Dermis microvascular lymphatic vessel endothelial cell (primary cell): ENCODE measurements around the gene EYA3. TPM values are rescaled to one million over a fixed set of nuclear protein-coding genes. Genes with fewer than 3 reads are reported as not detected.

Experiments
- DNase-seq, 2 donors: peaks; one replicate each; pipeline versions ENCODE4 v3.0.0 to v3.0.0-alpha.2; 2010; ENCODE audit warnings: low read depth in 2 of 2
- total RNA-seq: library from RNA; depleted of rRNA; stranded (reverse); fragments of >200 nt; gene quantifications from 2 replicates; pipeline ENCODE4 v1.2.1, GENCODE V29; 2014

EYA3 gene
- total RNA-seq, 1 donor from 2014 or later, result 9.1 TPM

DNA sequence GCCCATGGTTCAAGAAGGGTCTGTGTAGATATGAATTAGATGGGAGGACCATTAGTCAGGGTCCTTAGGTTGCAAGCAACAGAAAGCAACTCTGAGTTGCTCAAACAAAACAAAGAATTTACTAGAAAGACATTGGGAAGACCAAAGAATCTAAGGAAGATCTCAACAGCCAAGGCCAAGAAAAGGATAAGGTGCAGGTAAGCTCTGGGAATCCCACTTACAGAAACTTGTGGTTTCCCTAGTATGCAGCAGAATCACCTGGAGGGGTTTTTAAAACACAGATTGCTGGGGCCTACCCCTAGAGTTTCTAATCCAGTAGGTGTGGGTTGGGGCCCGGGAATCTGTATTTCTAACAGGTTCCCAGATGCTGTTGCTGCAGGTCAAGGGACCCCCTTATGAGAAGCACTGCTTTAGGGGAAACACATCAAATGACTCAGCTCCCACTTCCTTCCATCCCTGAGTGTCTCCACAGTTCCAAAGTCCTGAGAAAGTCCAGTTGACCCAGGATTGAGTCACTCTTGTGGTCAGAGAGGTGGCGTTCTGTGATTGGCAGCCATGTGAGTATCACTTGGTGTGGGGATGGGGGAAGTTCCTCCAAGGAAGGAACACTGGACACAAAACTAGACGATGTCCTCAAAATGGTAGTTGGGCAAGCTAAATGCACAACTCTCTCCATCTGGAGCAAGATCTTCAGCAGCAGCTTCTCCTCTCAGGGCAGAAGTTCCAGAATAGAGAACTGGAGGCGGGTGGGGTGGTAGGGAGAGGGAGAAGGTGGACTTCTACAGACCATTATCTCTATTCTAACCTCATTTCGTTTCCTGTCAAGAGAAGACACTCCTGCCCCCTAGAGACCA lies 24.2 kb upstream of the EYA3 start:
- DNase-seq, result peak in 1 of 2 donors; percentile 77

GRCh38 chr1:28111157-28111556 lies 22.7 kb upstream of the EYA3 start:
- DNase-seq, result no peak

DNA sequence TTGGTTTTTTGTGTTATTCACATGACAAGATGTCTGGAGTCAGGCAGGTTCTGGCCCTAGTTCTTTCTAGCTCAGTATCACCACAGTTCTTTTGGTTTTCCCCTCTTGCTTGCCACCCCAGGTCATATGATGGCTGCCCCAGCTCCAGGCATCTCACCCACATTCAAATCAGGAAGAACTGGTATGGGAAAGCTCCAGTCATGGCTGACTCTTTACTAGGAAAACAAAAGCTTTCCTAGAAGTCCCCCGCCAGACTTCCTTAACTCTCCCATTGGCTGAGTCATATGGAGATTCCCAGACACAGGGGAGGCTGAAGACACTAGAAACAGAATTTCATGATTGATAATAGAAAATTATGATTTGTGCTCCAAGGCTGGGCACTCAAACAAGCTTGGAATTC lies 22.1 kb upstream of the EYA3 start:
- DNase-seq, result peak in 1 of 2 donors; percentile 79

- no peak for DNase-seq
These were observed 21.2 kb upstream of the EYA3 start for GRCh38 chr1:28109639-28110038.

DNA sequence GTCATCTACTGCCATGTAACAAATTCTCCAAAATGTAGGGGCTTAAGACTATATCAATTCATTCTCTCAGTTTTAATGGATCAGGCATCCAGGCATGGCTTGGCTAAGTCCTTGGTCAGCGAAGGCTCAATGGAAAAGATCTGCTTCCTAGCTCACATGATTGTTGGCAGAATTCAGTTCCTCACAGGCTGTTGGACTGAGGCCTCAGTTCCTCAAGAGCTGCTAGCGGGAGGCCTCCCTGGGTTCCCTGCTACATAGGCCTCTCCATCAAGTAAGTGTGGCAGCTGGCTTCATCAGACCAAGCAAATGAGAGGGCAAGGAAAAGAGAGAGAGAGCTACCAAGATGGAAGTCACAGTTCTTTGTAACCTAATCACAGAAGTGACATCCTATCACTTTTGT lies 19.6 kb upstream of the EYA3 start:
- DNase-seq, result no peak

GRCh38 chr1:28104866-28105467 lies 16.6 kb upstream of the EYA3 start:
- DNase-seq, result peak in 1 of 2 donors; percentile 58

DNA sequence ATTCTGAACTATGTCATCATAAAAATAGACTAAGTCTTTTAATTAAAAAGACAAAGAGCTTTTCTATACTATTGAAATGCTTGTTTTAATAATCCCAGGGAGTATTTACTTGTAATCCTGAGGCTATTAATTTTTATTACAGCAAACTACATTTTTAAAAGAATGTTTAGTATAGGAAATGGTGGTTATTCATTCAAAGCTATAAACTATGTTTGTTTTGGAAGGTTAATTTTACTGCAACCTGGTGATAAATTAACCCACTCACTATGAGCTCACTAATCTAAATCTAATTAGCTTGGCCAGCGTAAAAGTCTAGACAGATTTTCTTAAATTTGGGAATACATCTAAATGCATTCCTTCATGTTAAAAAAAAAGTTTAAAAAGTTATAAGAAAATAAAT lies 13.8 kb upstream of the EYA3 start:
- DNase-seq, result no peak

DNA sequence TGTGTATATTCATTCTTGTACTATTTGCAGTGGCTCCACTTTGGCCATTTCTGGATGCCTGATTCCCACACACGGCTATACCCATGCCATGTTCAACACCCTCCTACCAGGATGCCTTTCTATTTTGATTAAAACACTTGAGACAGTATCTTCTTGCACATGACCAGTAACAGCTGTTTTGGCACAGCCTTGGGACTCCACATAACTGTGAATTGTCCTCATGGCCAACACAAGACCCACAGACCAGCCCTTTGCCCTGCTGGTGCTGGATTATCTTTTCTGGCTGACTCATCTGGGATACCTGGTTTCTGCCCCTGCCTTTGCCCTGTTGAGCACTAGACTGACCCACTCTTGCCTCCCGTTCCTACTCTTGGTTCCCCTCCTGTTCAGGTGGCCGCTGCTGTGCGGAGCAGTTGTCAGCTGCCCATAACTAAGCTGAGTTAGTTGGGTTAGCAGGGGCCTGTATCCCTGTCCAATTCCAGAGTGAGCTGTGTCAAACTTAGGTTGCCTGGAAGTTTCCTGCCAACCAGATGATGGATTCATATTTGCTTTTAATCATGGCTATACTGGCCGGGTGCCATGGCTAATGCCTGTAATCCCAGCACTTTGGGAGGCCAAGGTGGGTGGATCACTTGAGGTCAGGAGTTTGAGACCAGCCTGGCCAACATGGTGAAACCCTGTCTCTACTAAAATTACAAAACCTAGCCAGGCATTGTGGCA lies 10.8 kb upstream of the EYA3 start:
- DNase-seq, result no peak

- DNase-seq, result no peak
These were observed 8.7 kb upstream of the EYA3 start for GRCh38 chr1:28097100-28097472.

- no peak for DNase-seq
These were observed 8.0 kb upstream of the EYA3 start for GRCh38 chr1:28096210-28097099.

DNA sequence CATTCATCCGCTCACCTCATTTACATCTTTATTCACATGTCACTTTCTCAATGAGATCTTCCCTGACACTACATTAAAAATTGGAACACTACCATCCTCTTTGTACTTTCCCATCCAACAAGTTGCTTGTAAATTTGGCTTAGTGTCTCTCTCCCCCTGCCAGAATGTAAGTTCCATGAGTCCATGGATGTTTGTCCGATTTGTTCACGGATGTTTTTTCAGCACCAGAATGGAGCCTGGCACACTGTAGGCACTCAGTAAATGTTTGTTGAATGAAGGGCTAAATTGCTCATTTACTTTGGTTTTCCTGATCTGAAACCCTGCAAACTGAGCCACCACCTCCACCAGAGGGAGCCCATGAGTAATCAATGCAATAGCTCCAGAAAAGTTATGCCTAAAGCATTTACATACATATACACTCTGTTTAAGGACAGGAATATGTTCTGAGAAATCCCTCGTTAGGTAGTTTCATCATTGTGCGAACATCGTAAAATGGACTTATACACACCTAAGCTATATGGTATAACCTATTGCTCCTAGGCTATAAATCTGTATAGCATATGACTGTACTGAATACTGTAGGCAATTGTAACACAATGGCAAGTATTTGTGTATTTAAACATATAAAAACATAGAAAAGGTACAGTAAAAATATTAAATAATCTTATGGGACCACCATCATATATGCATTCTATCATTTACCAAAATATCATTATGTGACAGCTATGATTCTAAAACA lies 2.8 kb upstream of the EYA3 start:
- peak; percentile 60 to 72 for DNase-seq

GRCh38 chr1:28087614-28088167 lies 719 bp downstream of the EYA3 start:
- DNase-seq, result peak in 1 of 2 donors; percentile 54

DNA sequence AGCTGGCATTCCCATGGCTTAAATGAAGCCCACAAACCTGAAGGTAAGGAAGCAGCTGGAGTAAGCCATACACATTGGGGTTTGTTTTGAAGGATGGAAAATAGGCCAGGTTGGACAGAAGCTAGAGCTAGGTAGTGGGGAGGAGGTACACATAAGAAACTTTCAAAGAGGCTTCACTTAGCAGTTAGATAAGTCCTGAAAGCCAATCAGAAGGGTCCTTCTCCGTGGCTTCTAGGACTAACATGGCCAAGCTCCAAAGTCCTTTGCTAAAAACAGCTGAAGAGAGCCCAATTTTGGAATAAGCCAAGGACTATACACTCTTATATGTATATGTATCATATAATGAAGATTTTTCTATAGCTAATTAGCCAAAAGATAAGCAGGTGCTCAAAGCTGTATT lies 1.8 kb downstream of the EYA3 start:
- DNase-seq, result no peak

GRCh38 chr1:28085129-28085528 lies 3.3 kb downstream of the EYA3 start:
- no peak for DNase-seq

DNA sequence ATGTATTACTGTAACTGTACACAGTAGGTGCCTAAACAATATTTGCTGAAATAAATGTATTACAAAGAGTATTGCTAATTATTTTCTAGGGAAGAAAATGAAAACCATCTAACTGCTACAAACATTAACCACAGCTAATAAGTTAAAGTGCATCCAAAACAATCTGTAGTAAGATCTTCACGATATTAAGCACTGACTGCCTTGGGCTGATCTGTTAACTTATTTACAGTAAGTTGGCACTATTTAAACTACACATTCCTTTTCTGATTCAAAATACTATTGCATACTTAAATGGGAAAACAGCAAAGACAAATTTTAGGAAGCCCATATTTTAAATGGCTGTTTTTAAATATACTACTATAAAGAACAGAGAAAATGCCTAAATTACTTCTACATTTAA lies 4.5 kb downstream of the EYA3 start:
- DNase-seq, result no peak

DNA sequence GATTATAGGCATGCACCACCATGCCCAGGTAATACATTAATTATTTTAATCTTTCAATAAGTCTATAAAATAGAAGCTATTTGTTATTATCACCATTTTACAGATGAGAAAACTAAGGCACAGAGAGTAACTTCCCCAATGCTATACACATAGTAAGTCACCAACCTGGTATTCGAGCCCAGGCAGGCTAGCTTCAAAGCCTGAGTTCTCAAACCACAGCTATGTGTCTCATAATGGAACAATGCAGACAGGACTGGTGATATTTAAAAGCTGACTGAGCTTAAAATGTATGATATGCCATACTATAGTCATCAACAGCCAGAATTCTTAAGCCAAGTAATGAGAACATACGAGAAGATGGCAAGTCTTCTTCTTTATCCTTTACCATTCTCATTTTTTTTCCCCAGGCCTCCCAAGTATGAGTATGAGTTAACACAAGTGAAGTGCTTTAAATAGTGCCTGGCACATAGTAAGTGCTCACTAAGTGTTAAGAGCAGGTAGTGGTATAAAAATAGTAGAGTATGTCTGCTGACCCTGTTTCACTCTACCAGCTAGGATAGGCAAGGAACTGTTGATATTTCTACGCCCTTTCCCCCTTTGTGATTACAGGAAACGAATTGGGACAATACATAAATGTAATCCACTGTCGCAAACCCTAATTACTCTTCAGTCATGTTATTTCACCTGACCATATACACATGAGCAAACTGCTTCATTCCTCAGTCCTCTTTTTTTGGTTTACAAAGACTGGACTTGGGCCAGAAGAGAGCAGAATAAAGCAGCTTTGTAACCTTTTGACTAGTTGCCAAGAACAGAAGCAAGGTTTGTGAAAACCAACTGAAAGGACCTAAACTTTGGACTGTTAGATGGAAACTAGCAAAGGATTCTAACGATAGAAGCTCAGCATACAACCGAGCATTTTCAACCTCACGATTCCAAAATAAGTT lies 9.5 kb downstream of the EYA3 start:
- DNase-seq, result peak in 1 of 2 donors; percentile 79

- no peak for DNase-seq
These were observed 10.1 kb downstream of the EYA3 start for GRCh38 chr1:28078262-28078661.

DNA sequence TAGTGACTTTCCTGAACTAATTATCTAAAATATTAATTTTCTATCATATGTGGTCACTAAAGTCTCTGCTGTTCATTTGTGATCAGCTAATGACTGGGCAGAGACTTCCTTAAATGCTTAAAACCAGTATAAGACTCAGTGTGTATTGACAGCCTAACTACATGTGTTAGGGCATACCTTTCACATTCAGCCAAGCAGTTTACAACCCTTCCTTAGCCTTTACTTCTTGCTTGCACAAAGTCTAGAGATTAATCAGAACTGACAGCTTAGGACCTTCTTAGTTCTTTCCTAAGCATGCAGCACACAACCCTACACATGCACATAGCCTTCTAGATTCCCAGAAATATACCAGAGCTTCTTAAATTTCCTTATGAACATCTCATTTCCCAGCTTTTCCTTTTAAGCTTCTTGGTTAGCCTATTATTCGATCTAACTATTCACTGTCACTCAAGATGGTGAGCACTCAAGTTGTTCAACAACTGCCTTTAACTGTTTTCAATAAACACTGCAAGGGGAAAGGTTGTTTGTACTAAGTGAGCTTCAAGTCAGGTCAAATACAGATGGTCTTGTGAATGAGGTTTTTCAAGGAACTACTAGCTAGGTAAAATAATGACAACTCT lies 13.4 kb downstream of the EYA3 start:
- no peak for DNase-seq

- no peak for DNase-seq
These were observed 14.5 kb downstream of the EYA3 start for GRCh38 chr1:28073867-28074266.
